Nephron (organoid): Measurements from ENCODE around the gene AHNAK.
"Not testable (repeated sequence)": the region's sequence is repeated elsewhere in the genome, so short reads cannot be mapped to it uniquely, and the experiment has no call there.

ENCODE experiments used
- H3K27ac Mint-ChIP-seq, 3 experiments: 2 replicates each; pipeline ENCODE4 v1.8.0; 2020; ENCODE audit warnings: mixed read lengths in 3 of 3, mild to moderate bottlenecking in 2 of 3, moderate library complexity in 1 of 3
- H3K27me3 Mint-ChIP-seq: 2 replicates; pipeline ENCODE4 v1.8.0; 2021; ENCODE audit warnings: low read depth, mild to moderate bottlenecking, moderate library complexity, mixed read lengths
- H3K36me3 Mint-ChIP-seq: 2 replicates; pipeline ENCODE4 v1.8.0; 2020; ENCODE audit warnings: low read depth, mixed read lengths
- H3K4me1 Mint-ChIP-seq: 2 replicates; pipeline ENCODE4 v1.8.0; 2020; ENCODE audit warnings: mixed read lengths
- H3K4me3 Mint-ChIP-seq, 3 experiments: 2 replicates each; pipeline ENCODE4 v1.8.0; 2020; ENCODE audit warnings: mild to moderate bottlenecking in 3 of 3, mixed read lengths in 3 of 3, moderate library complexity in 2 of 3
- H3K9me3 Mint-ChIP-seq: 2 replicates; pipeline ENCODE4 v1.8.0; 2020; ENCODE audit warnings: mixed read lengths
- CTCF ChIP-seq, 3 experiments: fragments of 200-600 bp; sonication (generic); IDR thresholded peaks; one replicate each; pipeline ENCODE4 v1.5.0; 2021; ENCODE audit warnings: antibody characterized with exemption in 3 of 3; ENCODE audit not compliant: unreplicated experiment in 3 of 3

The AHNAK gene

GRCh38 chr11:62569611-62570010 lies 23.0 kb upstream of the AHNAK start:
- Mint-ChIP-seq H3K4me1 (peaks cover 40% of the 10 kb centered on the region), H3K27me3 (no peaks in the 10 kb centered on the region), H3K27ac (no peak overlapping the region), H3K4me3 (peak overlapping the region in 1 of 3 experiments; percentile 28), H3K9me3 (no peaks in the 10 kb centered on the region), H3K36me3 (peaks cover 79% of the 10 kb centered on the region)
- no peak for TF ChIP-seq CTCF (IDR thresholded peaks at IDR 0.05; ENCODE audit: unreplicated experiment in 3 of 3)

GRCh38 chr11:62567018-62567633 lies 20.5 kb upstream of the AHNAK start:
- Mint-ChIP-seq H3K4me1 (peaks cover 29% of the 10 kb centered on the region), H3K36me3 (peaks cover 76% of the 10 kb centered on the region), H3K27me3 (no peaks in the 10 kb centered on the region), H3K27ac (no peak overlapping the region), H3K9me3 (no peaks in the 10 kb centered on the region), H3K4me3 (no peak overlapping the region)
- TF ChIP-seq CTCF (IDR thresholded peaks at IDR 0.05; ENCODE audit: unreplicated experiment in 3 of 3) = no peak

- Mint-ChIP-seq H3K4me1 (peaks cover 27% of the 10 kb centered on the region), H3K27ac (peak overlapping the region in 2 of 3 experiments; percentile 15 to 47), H3K9me3 (no peaks in the 10 kb centered on the region), H3K4me3 (no peak overlapping the region), H3K27me3 (no peaks in the 10 kb centered on the region), H3K36me3 (peaks cover 74% of the 10 kb centered on the region)
- no peak for TF ChIP-seq CTCF (IDR thresholded peaks at IDR 0.05; ENCODE audit: unreplicated experiment in 3 of 3)
These were observed 19.6 kb upstream of the AHNAK start for GRCh38 chr11:62566247-62566646.

- Mint-ChIP-seq H3K9me3 (no peaks in the 10 kb centered on the region), H3K36me3 (peaks cover 71% of the 10 kb centered on the region), H3K4me1 (peaks cover 29% of the 10 kb centered on the region), H3K27me3 (no peaks in the 10 kb centered on the region), H3K4me3 (no peak overlapping the region), H3K27ac (peak overlapping the region; percentile 16 to 52 (median 47))
- TF ChIP-seq CTCF (IDR thresholded peaks at IDR 0.05; ENCODE audit: unreplicated experiment in 3 of 3) = no peak
These were observed 18.6 kb upstream of the AHNAK start for GRCh38 chr11:62565100-62565802.

GRCh38 chr11:62561677-62562230 lies 15.1 kb upstream of the AHNAK start:
- Mint-ChIP-seq H3K36me3 (peaks cover 68% of the 10 kb centered on the region), H3K27ac (peak overlapping the region; percentile 63 to 84 (median 68)), H3K4me1 (peaks cover 49% of the 10 kb centered on the region)
- H3K9me3 Mint-ChIP-seq, H3K27me3 Mint-ChIP-seq, H3K4me3 Mint-ChIP-seq: not testable (repeated sequence)

- Mint-ChIP-seq H3K4me1 (peaks cover 51% of the 10 kb centered on the region), H3K36me3 (peaks cover 57% of the 10 kb centered on the region), H3K27ac (peak overlapping the region; percentile 57 to 81 (median 75)), H3K27me3 (no peaks in the 10 kb centered on the region), H3K9me3 (no peaks in the 10 kb centered on the region), H3K4me3 (no peak overlapping the region)
- TF ChIP-seq CTCF (IDR thresholded peaks at IDR 0.05; ENCODE audit: unreplicated experiment in 3 of 3) = peak; percentile 66 to 68 (median 66)
These were observed 14.0 kb upstream of the AHNAK start for GRCh38 chr11:62560566-62561103.

- H3K9me3 Mint-ChIP-seq, H3K4me3 Mint-ChIP-seq, H3K27me3 Mint-ChIP-seq: not testable (repeated sequence)
- Mint-ChIP-seq H3K27ac (peak overlapping the region; percentile 57 to 81 (median 75)), H3K4me1 (peaks cover 57% of the 10 kb centered on the region), H3K36me3 (peaks cover 49% of the 10 kb centered on the region)
These were observed 13.0 kb upstream of the AHNAK start for GRCh38 chr11:62559626-62560025.
